ENCODE measurements around the gene SNX8. TPM values are rescaled to one million over a fixed set of nuclear protein-coding genes. Genes with fewer than 3 reads are reported as not detected.

The SNX8 gene
- total RNA-seq, 2 donors from 2014 or later = 20.0 to 23.0 TPM

DNA sequence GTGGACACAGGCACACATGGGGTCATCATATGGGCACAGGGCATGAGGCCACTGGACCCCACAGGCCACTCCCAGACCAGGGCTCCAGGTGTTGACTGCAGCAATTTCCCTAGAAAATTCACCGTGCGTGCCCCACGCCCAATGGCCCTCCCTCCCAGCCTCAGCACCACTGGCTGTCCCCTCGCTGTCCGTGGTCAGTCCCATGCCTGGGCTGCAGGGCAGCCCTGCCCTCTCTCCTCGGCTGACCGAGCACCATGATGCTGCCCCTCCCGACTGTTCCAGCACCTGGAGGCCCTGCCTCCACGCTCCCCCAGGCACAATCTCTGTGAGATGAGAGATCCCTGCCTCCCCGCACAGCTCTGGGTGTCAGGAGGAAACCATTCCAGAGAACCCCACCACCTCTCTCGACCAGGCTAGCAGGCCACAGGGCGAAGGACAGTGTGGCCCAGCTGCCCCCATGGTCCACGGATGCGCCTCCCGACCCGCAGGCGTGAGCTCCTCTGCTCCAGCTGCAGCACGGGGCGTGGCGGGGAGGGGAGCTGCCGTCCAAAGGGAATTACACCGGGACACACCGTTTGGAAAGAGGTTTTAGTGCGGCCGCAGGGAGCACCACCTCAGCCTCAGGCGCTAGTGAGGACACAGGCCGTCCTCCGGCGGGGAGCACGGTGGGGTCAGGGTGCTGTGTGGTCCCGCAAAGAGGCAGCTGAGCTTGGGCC is 59.7 kb downstream of the SNX8 start:
- no peak overlapping the region for H3K4me3 ChIP-seq
- no peak overlapping the region for H3K27ac ChIP-seq
- no peaks in the 10 kb centered on the region for H3K9me3 ChIP-seq
- H3K4me1 ChIP-seq = no peaks in the 10 kb centered on the region
- DNase-seq (ENCODE audit: low spot score) = no peak
- no peak for TF ChIP-seq CTCF (IDR thresholded peaks at IDR 0.05)
- H3K27me3 ChIP-seq = no peaks in the 10 kb centered on the region
- H3K36me3 ChIP-seq = peaks cover 37% of the 10 kb centered on the region

- peaks cover 37% of the 10 kb centered on the region for H3K36me3 ChIP-seq
Observed at GRCh38 chr7:2253525-2254244, 60.6 kb downstream of the SNX8 start.

GRCh38 chr7:2253021-2253420 is 61.2 kb downstream of the SNX8 start:
- DNase-seq (ENCODE audit: low spot score) = no peak
- H3K36me3 ChIP-seq = peaks cover 37% of the 10 kb centered on the region
- H3K4me1 ChIP-seq = peaks cover 0 to 5% of the 10 kb centered on the region in 2 donors

More at GRCh38 chr7:2253525-2254244, 60.6 kb downstream of the SNX8 start:
- Histone ChIP-seq H3K4me3 (no peak overlapping the region), H3K27ac (no peak overlapping the region), H3K9me3 (no peaks in the 10 kb centered on the region), H3K27me3 (no peaks in the 10 kb centered on the region), H3K4me1 (peaks cover 0 to 5% of the 10 kb centered on the region in 2 donors)
- no peak for DNase-seq (ENCODE audit: low spot score)
- no peak for TF ChIP-seq CTCF (IDR thresholded peaks at IDR 0.05)

DNA sequence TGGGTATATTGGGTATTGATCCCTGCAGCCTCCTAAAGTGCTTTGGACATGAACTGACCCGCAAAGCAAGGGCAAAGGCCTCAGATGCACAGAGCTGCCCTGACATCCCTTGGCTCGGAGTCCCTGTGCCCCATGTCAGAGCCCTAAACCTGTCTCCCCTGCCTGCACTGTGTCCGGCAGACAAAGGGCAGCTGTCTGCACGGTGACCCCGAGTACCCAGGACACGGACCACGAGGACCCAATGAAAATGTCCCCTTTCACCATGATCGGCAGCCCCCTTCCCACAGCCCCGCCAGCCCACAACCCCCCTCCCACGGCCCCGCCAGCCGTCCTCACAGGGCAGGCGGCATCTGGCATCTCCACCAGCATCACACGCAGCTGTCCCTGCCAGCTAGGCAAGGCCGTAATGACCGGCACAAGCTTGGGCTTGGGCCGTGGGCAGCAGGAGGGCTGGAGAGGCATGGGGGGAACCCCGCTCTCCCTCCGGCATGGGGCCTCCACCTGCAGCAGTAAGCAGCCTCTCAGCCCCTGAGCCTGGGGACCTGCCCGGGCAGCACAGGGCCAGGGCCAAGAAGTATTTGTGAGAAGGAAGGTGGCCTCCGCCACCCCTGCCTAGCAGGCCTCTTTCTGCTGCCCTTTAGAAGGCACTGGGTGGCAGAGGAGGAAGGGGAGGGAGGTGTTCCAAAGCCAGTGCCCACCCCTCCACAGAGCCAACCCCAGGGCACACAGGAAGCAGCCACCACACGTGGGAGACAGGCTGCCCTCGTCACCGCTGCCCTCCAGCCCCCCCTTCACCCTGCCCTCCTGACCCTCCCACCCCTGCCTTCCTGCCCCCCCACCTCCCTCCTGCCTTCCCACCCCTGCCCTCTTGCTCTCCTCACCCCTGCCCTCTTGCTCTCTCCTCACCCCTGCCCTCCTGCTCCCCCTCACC is 62.1 kb downstream of the SNX8 start:
- Histone ChIP-seq H3K4me1 (peaks cover 0 to 5% of the 10 kb centered on the region in 2 donors), H3K27me3 (no peaks in the 10 kb centered on the region), H3K9me3 (no peaks in the 10 kb centered on the region), H3K27ac (no peak overlapping the region), H3K36me3 (peaks cover 31% of the 10 kb centered on the region), H3K4me3 (no peak overlapping the region)
- no peak for DNase-seq (ENCODE audit: low spot score)
- TF ChIP-seq CTCF (IDR thresholded peaks at IDR 0.05) = no peak

More at GRCh38 chr7:2253021-2253420, 61.2 kb downstream of the SNX8 start:
- H3K27me3 ChIP-seq = no peaks in the 10 kb centered on the region
- no peak overlapping the region for H3K4me3 ChIP-seq
- TF ChIP-seq CTCF (IDR thresholded peaks at IDR 0.05) = no peak
- no peak overlapping the region for H3K27ac ChIP-seq
- no peaks in the 10 kb centered on the region for H3K9me3 ChIP-seq

- Histone ChIP-seq H3K36me3 (peaks cover 24% of the 10 kb centered on the region), H3K4me1 (peaks cover 0 to 5% of the 10 kb centered on the region in 2 donors), H3K27ac (no peak overlapping the region), H3K27me3 (no peaks in the 10 kb centered on the region), H3K9me3 (no peaks in the 10 kb centered on the region), H3K4me3 (no peak overlapping the region)
- no peak for TF ChIP-seq CTCF (IDR thresholded peaks at IDR 0.05)
- DNase-seq (ENCODE audit: low spot score) = no peak
Observed at GRCh38 chr7:2251381-2251780, 62.9 kb downstream of the SNX8 start.
